Panc1 (cell line): ENCODE measurements around the gene PEPD. TPM values are rescaled to one million over a fixed set of nuclear protein-coding genes. Genes with fewer than 3 reads are reported as not detected.

Source experiments
- ATAC-seq: fragments of 200-7000 bp; cut with Tn5 transposase; 2 replicates; pipeline ENCODE4 v1.9.1; 2020; ENCODE audit warnings: mild to moderate bottlenecking, moderate library complexity
- BruUV-seq: library from RNA; stranded (reverse); fragments of 400-500 nt; replicated peaks from 2 replicates; lab custom pipeline; 2021; lab: Mats Ljungman, UMichigan
- CTCF ChIA-PET: fragments of 300-600 bp; sonication (Branson Sonifier 250); formaldehyde crosslinking; loops from one replicate; lab custom pipeline; 2022; ENCODE audit warnings: antibody characterized with exemption; lab: Charles Lee
- POLR2A ChIA-PET: fragments of 300-600 bp; sonication (Branson Sonifier 250); formaldehyde crosslinking; loops from one replicate; lab custom pipeline; 2022; ENCODE audit warnings: antibody characterized with exemption; lab: Charles Lee
- DNase-seq: peaks from one replicate; pipeline ENCODE4 v3.0.0-alpha.2; 2010; ENCODE audit warnings: low read depth, low spot score
- H3K27ac ChIP-seq: 2 replicates; pipeline ENCODE4 v1.5.1; 2011; ENCODE audit warnings: mild to moderate bottlenecking, low read length, inconsistent platforms
- H3K27me3 ChIP-seq: fragments of 200-500 bp; sonication (Bioruptor generic); 2 replicates; pipeline ENCODE4 v1.6.0; 2014; ENCODE audit warnings: low read length, inconsistent platforms; ENCODE audit not compliant: control insufficient read depth, insufficient read depth
- H3K36me3 ChIP-seq: fragments of 200-500 bp; sonication (Bioruptor generic); 2 replicates; pipeline ENCODE4 v1.5.1; 2014; ENCODE audit warnings: inconsistent platforms, mild to moderate bottlenecking, low read length, moderate library complexity; ENCODE audit not compliant: control insufficient read depth, insufficient read depth
- H3K4me1 ChIP-seq: 2 replicates; pipeline ENCODE4 v1.5.1; 2011; ENCODE audit warnings: inconsistent platforms, mild to moderate bottlenecking, low read length, moderate library complexity; ENCODE audit not compliant: control insufficient read depth, insufficient read depth
- H3K4me3 ChIP-seq, 2 experiments: 2 replicates each; pipeline ENCODE4 v1.5.1; 2011 to 2012; ENCODE audit warnings: low read depth in 2 of 2, low read length in 2 of 2, mild to moderate bottlenecking in 2 of 2, inconsistent platforms in 1 of 2, moderate library complexity in 1 of 2
- H3K9me3 ChIP-seq: fragments of 200-500 bp; sonication (Bioruptor generic); 2 replicates; pipeline ENCODE4 v1.5.1; 2014; ENCODE audit warnings: low read depth, mild to moderate bottlenecking, inconsistent platforms, low read length, moderate library complexity; ENCODE audit not compliant: control insufficient read depth, insufficient read depth
- POLR2AphosphoS5 ChIP-seq: IDR thresholded peaks from 2 replicates; pipeline ENCODE4 v1.6.1; 2012; ENCODE audit warnings: mild to moderate bottlenecking, low read depth, low read length, moderate library complexity
- SIN3A ChIP-seq: IDR thresholded peaks from 2 replicates; pipeline ENCODE4 v1.6.1; 2012; ENCODE audit warnings: low read depth, mild to moderate bottlenecking, low read length, moderate library complexity, borderline replicate concordance; ENCODE audit not compliant: insufficient read depth
- TCF7L2 ChIP-seq: IDR thresholded peaks from 2 replicates; pipeline ENCODE4 v1.6.1; 2011; ENCODE audit warnings: mild to moderate bottlenecking, low read depth, low read length, inconsistent platforms
- in situ Hi-C: cut with HindIII; loops from 2 replicates; pipeline ENCODE4 v1.10.0; 2016; ENCODE audit warnings: low sequenced_read_pairs, low pct_unique_long_range_greater_than_20kb
- intact Hi-C: fragments of 100-400 bp; cut with micrococcal nuclease; formaldehyde crosslinking; loops from one replicate; pipeline ENCODE4 v1.10.0; 2022; ENCODE audit not compliant: unreplicated experiment
- total RNA-seq: library from RNA; stranded (reverse); gene quantifications from one replicate; pipeline ENCODE4 v1.2.1, GENCODE V29; 2021; ENCODE audit not compliant: unreplicated experiment
- TF ChIP-seq, protein P1 (sequence below): fragments of 450-650 bp; IDR thresholded peaks from 2 replicates; pipeline ENCODE4 v1.5.1; 2017; ENCODE audit warnings: mild to moderate bottlenecking
- TF ChIP-seq, protein P2 (sequence below), 2 experiments: IDR thresholded peaks; 2 replicates each; pipeline ENCODE4 v1.6.1; 2011 to 2012; ENCODE audit warnings: low read depth in 2 of 2, control low read depth in 1 of 2, low read length in 1 of 2, mild to moderate bottlenecking in 1 of 2, moderate library complexity in 1 of 2; ENCODE audit not compliant: insufficient read depth in 1 of 2

Gene PEPD
- total RNA-seq, 1 experiment from 2014 or later = 102 TPM

DNA sequence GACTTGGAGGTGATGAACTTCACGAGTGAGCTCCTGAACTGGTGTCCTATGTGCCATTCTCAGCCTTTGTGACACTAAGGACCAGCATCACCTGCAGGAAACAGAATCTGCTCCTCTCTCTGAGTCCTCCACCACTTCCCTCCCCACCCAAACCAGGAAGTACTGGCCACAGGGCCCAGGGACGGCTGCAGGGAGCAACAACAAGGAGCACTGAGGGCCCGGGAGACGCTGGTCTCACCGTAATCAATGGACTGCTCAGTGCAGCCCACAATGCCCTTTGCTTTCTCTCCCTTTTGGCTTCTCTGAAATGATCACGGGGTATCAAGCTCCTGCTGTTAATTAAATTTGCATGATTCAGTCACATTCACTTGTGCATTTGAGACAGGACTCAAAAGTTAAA, 18.6 kb downstream of the PEPD start:
- Histone ChIP-seq H3K4me3 (no peak overlapping the region), H3K9me3 (no peaks in the 10 kb centered on the region), H3K27ac (no peak overlapping the region), H3K36me3 (no peaks in the 10 kb centered on the region), H3K27me3 (no peaks in the 10 kb centered on the region), H3K4me1 (no peaks in the 10 kb centered on the region)
- in situ Hi-C loops = no loop called here
- TF ChIP-seq, protein P1, sequence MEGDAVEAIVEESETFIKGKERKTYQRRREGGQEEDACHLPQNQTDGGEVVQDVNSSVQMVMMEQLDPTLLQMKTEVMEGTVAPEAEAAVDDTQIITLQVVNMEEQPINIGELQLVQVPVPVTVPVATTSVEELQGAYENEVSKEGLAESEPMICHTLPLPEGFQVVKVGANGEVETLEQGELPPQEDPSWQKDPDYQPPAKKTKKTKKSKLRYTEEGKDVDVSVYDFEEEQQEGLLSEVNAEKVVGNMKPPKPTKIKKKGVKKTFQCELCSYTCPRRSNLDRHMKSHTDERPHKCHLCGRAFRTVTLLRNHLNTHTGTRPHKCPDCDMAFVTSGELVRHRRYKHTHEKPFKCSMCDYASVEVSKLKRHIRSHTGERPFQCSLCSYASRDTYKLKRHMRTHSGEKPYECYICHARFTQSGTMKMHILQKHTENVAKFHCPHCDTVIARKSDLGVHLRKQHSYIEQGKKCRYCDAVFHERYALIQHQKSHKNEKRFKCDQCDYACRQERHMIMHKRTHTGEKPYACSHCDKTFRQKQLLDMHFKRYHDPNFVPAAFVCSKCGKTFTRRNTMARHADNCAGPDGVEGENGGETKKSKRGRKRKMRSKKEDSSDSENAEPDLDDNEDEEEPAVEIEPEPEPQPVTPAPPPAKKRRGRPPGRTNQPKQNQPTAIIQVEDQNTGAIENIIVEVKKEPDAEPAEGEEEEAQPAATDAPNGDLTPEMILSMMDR = no peak
- TF ChIP-seq TCF7L2 (no peak), POLR2AphosphoS5 (no peak), SIN3A (no peak)
- TF ChIP-seq, protein P2, sequence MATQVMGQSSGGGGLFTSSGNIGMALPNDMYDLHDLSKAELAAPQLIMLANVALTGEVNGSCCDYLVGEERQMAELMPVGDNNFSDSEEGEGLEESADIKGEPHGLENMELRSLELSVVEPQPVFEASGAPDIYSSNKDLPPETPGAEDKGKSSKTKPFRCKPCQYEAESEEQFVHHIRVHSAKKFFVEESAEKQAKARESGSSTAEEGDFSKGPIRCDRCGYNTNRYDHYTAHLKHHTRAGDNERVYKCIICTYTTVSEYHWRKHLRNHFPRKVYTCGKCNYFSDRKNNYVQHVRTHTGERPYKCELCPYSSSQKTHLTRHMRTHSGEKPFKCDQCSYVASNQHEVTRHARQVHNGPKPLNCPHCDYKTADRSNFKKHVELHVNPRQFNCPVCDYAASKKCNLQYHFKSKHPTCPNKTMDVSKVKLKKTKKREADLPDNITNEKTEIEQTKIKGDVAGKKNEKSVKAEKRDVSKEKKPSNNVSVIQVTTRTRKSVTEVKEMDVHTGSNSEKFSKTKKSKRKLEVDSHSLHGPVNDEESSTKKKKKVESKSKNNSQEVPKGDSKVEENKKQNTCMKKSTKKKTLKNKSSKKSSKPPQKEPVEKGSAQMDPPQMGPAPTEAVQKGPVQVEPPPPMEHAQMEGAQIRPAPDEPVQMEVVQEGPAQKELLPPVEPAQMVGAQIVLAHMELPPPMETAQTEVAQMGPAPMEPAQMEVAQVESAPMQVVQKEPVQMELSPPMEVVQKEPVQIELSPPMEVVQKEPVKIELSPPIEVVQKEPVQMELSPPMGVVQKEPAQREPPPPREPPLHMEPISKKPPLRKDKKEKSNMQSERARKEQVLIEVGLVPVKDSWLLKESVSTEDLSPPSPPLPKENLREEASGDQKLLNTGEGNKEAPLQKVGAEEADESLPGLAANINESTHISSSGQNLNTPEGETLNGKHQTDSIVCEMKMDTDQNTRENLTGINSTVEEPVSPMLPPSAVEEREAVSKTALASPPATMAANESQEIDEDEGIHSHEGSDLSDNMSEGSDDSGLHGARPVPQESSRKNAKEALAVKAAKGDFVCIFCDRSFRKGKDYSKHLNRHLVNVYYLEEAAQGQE (IDR thresholded peaks at IDR 0.05; ENCODE audit: insufficient read depth in 1 of 2, low read depth in 2 of 2, low read length in 1 of 2) = no peak
- DNase-seq (no peak), ATAC-seq (no peak)
- BruUV-seq = no TSS peak
- intact Hi-C loops = no loop called here
- ChIA-PET CTCF (no interaction called here), POLR2A (interaction anchor here (0.5 kb wide), 1 partner anchor 277 kb away, joined by 3 read pairs; the partner anchor contains the start of gene SLC7A10)

DNA sequence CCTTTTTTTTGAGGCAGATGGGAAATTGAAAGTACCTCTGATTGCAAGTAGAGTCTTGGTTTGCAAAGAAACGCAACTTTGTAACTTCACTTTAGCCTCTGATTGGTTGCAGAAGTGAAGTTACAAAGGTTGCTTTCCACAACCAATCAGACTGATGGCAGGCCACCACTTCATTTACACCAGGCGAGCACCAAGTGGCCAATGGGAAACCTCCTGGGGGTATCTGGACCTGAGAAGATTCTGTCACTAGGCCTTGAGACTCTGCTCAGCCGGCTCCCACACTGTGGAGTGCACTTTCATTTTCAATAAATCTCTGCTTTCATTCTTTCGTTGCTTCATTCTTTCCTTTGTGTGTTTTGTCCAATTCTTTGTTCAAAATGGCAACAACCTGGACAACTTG, 19.1 kb downstream of the PEPD start:
- POLR2A ChIA-PET = interaction anchor here (0.5 kb wide), 1 partner anchor 277 kb away, joined by 3 read pairs; the partner anchor contains the start of gene SLC7A10
- no peak for TF ChIP-seq TCF7L2
- TF ChIP-seq, protein P2 (IDR thresholded peaks at IDR 0.05; ENCODE audit: insufficient read depth in 1 of 2, low read depth in 2 of 2, low read length in 1 of 2) = no peak
- TF ChIP-seq SIN3A = no peak
- TF ChIP-seq POLR2AphosphoS5 = no peak
- TF ChIP-seq, protein P1 = no peak
- intact Hi-C loops = no loop called here
- Histone ChIP-seq H3K4me1 (no peaks in the 10 kb centered on the region), H3K9me3 (no peaks in the 10 kb centered on the region), H3K27me3 (no peaks in the 10 kb centered on the region), H3K27ac (no peak overlapping the region), H3K36me3 (no peaks in the 10 kb centered on the region), H3K4me3 (no peak overlapping the region)
- in situ Hi-C loops = no loop called here
- ATAC-seq (no peak), DNase-seq (no peak)
- BruUV-seq = no TSS peak
- CTCF ChIA-PET = no interaction called here
